GM12874 (cell line): ENCODE data around the gene FGGY.

Experiments used
- TF ChIP-seq, protein P1 (sequence below): IDR thresholded peaks from 2 replicates; pipeline ENCODE4 v1.5.1; 2011; ENCODE audit warnings: low read depth, mild to moderate bottlenecking, control low read depth, low read length, moderate library complexity; ENCODE audit not compliant: insufficient read depth

The FGGY gene

DNA sequence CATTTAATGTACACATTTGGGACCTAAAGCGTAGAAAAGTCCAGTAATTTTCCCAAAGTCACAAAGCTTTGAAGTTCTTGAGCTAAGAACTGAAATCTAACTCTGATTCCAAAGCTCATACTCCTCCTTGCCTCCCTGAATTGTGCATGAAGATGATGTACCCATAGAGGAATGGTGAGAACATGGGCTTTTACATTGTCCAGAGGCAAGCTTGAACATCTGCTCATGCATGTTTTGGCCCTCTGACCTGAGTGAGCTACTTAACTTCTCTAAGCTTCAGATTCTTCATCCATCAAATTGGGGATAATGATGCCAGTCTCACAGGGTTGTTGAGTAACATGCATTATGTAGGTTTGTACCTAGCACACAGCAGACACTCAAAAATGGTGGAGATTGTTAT lies 259.5 kb downstream of the FGGY start:
- TF ChIP-seq, protein P1, sequence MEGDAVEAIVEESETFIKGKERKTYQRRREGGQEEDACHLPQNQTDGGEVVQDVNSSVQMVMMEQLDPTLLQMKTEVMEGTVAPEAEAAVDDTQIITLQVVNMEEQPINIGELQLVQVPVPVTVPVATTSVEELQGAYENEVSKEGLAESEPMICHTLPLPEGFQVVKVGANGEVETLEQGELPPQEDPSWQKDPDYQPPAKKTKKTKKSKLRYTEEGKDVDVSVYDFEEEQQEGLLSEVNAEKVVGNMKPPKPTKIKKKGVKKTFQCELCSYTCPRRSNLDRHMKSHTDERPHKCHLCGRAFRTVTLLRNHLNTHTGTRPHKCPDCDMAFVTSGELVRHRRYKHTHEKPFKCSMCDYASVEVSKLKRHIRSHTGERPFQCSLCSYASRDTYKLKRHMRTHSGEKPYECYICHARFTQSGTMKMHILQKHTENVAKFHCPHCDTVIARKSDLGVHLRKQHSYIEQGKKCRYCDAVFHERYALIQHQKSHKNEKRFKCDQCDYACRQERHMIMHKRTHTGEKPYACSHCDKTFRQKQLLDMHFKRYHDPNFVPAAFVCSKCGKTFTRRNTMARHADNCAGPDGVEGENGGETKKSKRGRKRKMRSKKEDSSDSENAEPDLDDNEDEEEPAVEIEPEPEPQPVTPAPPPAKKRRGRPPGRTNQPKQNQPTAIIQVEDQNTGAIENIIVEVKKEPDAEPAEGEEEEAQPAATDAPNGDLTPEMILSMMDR: no peak

DNA sequence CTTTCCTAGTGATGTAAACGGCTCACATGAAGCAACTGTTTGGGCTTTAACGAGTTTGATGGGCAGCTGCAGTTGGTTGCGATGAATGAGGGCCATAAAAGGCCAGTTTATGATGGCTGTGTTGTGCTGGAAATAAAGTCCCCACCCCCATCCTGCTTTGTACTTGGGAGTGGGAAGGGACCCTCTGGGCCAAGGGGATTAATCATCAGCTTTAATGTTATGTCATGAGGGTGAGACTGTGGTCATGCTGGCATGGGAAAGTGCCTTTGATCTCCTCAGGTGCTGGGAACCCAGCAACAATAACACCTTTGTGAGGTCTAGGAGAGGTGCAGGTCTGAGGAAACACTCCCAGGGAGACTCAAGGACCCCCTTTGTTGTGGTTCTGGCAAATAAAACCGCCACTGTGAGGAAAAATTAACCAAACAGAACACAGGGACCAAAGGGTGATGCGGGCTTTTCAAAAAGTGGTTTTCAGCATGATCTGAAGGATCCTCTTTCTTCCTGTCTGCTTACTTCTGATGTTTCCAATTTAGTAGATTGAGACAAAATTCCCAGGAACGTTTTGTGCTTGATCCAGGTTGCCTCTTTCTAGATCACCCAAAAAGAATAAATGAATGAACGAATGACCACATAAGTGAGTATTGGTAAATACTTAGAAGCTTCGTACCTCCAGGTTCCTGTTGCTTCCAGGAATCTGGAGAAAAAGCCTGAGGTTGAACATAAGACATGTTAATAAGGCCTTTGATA lies 260.1 kb downstream of the FGGY start:
- TF ChIP-seq, protein P1: no peak

DNA sequence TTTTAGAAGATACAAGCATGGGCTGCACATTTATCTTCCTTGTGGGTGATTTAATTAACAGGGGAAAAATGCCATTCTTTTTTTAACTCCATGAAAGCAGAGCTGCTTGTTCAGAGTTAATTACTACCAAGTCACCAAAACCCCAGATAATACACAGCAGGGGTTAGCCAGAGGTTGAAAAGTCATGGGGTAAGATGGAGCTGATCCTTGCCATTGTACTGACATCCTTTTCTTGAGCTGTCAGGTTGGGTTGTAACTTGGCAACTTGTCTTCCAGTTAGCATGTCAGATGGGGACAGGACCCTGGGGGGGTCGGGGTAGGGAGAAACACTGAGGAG lies 260.6 kb downstream of the FGGY start:
- TF ChIP-seq, protein P1: no peak

DNA sequence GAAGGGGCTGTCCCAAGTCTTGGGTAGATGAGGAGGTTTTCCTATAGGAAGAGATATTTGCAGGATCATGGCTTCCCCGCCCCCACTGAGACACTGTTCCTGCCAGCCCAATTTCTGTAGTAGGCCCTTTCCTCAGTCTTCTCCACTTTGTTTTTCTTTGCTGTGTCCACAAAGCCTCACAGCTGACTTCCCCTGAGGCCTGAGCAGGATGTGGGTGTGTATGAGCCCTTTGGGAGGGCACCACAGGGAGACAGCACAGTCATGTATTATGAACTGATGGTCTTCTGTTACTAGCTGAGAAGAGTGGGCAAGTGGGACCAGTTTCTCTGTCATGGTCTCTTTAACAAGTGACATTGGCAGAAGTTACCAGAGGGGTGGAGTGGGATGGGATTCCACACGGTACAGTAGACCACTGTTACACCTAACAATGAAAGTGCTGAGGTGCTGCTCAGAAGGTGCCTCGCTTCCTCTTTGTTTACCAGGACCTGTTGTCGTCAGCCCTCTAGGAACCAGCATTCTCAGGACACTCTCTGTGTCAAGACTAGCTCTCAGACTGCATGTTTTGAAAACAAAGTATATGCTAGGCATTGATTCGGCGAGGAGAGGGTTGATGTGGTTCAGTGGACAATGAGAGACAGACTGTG lies 264.0 kb downstream of the FGGY start:
- TF ChIP-seq, protein P1: no peak

DNA sequence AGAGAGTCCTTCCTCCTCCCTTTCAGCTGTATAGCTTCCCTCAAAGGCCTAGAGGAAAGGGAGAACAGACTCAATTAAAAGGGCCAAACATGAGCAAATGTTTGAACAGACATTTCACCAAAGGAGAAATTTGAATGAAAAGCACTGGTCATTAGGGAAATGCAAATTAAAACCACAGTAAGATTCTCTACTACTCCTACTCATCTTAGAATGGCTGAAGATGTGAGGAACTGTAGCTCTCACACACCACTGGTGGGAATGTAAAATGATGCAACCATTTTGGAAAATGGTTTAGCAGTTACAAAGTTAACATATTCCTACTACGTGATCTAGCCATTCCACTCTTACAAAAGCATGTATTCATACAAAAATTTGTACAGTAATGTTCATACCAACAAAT lies 264.9 kb downstream of the FGGY start:
- TF ChIP-seq, protein P1: no peak

DNA sequence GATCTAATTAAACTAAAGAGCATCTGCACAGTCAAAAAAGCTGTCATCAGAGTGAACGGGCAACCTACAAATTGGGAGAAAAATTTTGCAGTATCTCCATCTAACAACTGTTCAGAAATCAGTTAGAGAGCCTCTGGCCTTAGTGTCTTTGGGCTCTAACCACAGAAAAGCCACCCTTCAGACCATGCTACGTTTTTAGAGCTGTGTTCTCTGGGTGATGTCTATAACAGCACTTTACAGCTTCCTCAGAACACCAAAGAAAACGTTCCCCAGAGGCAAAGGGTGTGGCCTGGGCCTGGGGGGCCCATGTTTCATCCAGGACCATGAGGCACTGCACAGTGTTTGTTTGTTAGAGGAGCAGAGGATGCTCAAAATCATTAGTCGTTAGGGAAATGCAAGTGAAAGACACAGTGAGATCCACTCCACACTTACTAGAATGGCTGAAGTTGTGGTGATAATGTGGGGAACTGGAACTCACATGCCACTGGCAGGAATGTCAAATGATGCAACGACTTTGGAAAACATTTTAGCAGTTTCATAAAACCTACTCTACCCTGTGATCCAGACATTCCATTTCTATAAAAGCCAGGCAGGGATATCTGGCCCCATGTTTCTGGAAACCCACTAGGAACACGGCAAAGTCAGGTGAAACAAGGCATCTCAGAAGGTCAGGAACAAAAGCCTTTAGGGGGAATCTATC lies 267.4 kb downstream of the FGGY start:
- TF ChIP-seq, protein P1: no peak

DNA sequence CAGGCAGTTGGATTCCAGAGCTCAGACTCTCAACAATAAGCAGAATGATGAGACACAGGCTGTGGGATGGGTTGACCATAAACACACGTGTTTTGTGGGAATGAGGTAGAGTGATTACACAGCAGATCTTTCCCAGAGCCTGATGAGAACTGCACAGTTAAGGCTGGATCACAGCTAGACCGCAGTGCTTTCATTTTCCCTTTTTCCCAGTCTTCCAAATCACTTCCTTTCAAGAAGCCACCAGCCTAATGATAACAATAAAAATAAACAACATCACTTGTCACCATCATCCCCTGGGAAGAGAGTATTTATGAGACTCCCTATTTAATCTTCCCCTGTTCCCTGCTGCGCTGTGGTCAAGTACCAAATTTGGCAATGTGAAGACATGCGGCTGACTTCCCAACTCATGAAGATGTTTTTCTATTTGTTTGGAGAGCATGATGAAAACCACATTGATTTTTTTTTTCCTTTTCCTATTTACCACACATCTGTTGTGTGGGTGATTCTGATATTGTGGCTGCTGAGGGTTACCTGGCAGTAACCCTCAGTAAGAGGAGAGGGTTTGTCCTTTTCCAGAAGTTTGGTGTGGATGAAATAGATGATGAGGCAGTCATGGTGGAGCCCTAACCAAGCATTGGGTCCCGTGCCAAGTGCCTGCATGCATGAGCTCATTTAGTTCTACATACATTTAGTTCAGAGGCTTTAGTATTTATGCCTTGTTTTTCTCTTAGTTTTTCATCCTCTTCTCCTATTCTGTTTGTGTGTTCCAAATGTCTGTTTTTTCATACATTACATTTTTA lies 268.9 kb downstream of the FGGY start:
- TF ChIP-seq, protein P1: no peak
